ENCODE results near the gene MRPL58. TPM values are rescaled to one million over a fixed set of nuclear protein-coding genes. Genes with fewer than 3 reads are reported as not detected.
"Not testable (repeated sequence)": the region's sequence is repeated elsewhere in the genome, so short reads cannot be mapped to it uniquely, and the experiment has no call there.

The MRPL58 gene
- total RNA-seq, 1 donor from 2014 or later: 33.6 TPM

- H3K36me3 ChIP-seq: peaks cover 0 to 30% of the 10 kb centered on the region in 2 donors
- intact Hi-C loops (cut with DNase I): no loop called here
- TF ChIP-seq, protein P1, sequence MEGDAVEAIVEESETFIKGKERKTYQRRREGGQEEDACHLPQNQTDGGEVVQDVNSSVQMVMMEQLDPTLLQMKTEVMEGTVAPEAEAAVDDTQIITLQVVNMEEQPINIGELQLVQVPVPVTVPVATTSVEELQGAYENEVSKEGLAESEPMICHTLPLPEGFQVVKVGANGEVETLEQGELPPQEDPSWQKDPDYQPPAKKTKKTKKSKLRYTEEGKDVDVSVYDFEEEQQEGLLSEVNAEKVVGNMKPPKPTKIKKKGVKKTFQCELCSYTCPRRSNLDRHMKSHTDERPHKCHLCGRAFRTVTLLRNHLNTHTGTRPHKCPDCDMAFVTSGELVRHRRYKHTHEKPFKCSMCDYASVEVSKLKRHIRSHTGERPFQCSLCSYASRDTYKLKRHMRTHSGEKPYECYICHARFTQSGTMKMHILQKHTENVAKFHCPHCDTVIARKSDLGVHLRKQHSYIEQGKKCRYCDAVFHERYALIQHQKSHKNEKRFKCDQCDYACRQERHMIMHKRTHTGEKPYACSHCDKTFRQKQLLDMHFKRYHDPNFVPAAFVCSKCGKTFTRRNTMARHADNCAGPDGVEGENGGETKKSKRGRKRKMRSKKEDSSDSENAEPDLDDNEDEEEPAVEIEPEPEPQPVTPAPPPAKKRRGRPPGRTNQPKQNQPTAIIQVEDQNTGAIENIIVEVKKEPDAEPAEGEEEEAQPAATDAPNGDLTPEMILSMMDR (IDR thresholded peaks at IDR 0.05): no peak
- no peak for TF ChIP-seq POLR2A (IDR thresholded peaks at IDR 0.05)
- TF ChIP-seq POLR2AphosphoS5 (IDR thresholded peaks at IDR 0.05; ENCODE audit: insufficient read depth in 1 of 2, low read depth in 1 of 2): no peak
- H3K9me3 ChIP-seq: no peaks in the 10 kb centered on the region
- H3K4me3 ChIP-seq: no peak overlapping the region
- no peak for DNase-seq (ENCODE audit: extremely low spot score in 2 of 2)
- H3K4me1 ChIP-seq: no peaks in the 10 kb centered on the region
- no peaks in the 10 kb centered on the region for H3K27me3 ChIP-seq
- H3K27ac ChIP-seq: no peak overlapping the region
These were observed 8.1 kb downstream of the MRPL58 start for GRCh38 chr17:75020331-75021110.

GRCh38 chr17:75024686-75025397, 12.4 kb downstream of the MRPL58 start:
- H3K27ac ChIP-seq: no peak overlapping the region
- H3K4me1 ChIP-seq: no peaks in the 10 kb centered on the region
- peaks cover 0 to 24% of the 10 kb centered on the region in 2 donors for H3K36me3 ChIP-seq
- H3K27me3 ChIP-seq: no peaks in the 10 kb centered on the region
- TF ChIP-seq POLR2AphosphoS5 (IDR thresholded peaks at IDR 0.05; ENCODE audit: insufficient read depth in 1 of 2, low read depth in 1 of 2): no peak
- no peak for TF ChIP-seq POLR2A (IDR thresholded peaks at IDR 0.05)
- TF ChIP-seq, protein P1 (IDR thresholded peaks at IDR 0.05): no peak
- no peak for DNase-seq (ENCODE audit: extremely low spot score in 2 of 2)
- H3K9me3 ChIP-seq: no peaks in the 10 kb centered on the region
- intact Hi-C loops (cut with DNase I): no loop called here
- no peak overlapping the region for H3K4me3 ChIP-seq

- H3K27ac ChIP-seq; H3K27me3 ChIP-seq; H3K4me3 ChIP-seq; DNase-seq (ENCODE audit: extremely low spot score in 2 of 2); intact Hi-C loops (cut with DNase I); H3K4me1 ChIP-seq; H3K9me3 ChIP-seq: not testable (repeated sequence)
- H3K36me3 ChIP-seq: peaks cover 0 to 22% of the 10 kb centered on the region in 2 donors
These were observed 12.9 kb downstream of the MRPL58 start for GRCh38 chr17:75025398-75025734.

- H3K27ac ChIP-seq; H3K9me3 ChIP-seq; intact Hi-C loops (cut with DNase I): not testable (repeated sequence)
These were observed 14.2 kb downstream of the MRPL58 start for GRCh38 chr17:75026650-75027049.

DNA sequence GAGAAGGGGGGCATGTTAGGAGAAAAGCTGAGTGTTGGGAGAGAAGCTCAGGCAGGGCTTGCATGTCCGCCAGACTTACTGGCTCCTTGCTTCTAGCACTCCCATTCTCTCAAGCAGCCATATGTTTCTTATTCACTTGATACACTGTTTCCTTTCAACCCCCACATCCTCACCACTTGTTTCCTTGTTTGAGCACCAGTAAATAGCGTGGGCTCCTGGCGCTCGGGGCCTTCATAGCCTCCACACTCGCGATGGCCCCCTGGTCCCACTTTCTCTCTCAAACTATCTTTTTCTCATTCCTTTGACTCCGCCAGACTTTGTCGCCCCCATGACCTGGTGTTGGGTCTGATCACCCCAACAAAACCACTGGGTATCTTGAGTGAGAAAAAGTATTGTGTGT, 17.7 kb downstream of the MRPL58 start:
- Histone ChIP-seq H3K4me3 (no peak overlapping the region), H3K27ac (no peak overlapping the region), H3K4me1 (peaks cover 23% of the 10 kb centered on the region), H3K27me3 (no peaks in the 10 kb centered on the region), H3K9me3 (no peaks in the 10 kb centered on the region), H3K36me3 (no peaks in the 10 kb centered on the region)
- TF ChIP-seq POLR2A (IDR thresholded peaks at IDR 0.05) (no peak), POLR2AphosphoS5 (IDR thresholded peaks at IDR 0.05; ENCODE audit: insufficient read depth in 1 of 2, low read depth in 1 of 2) (no peak)
- TF ChIP-seq, protein P1 (IDR thresholded peaks at IDR 0.05): no peak
- DNase-seq (ENCODE audit: extremely low spot score in 2 of 2): no peak
- intact Hi-C loops (cut with DNase I): loop anchor here (10.0 kb wide), 1 partner anchor 65 kb away; no protein-coding TSS in a partner anchor

More at GRCh38 chr17:75026650-75027049, 14.2 kb downstream of the MRPL58 start:
- H3K36me3 ChIP-seq; H3K4me3 ChIP-seq; DNase-seq (ENCODE audit: extremely low spot score in 2 of 2); H3K4me1 ChIP-seq; H3K27me3 ChIP-seq: not testable (repeated sequence)
